Activated effector memory CD4-positive, alpha-beta T cell treated with anti-CD3 and anti-CD28 coated beads, Interleukin-2, amount 50 U/mL, for 16 hours (primary cell): ENCODE results near the gene CBL.
A peak's percentile ranks its signal among the peaks of the same experiment; 100 is the strongest.
"Not testable (repeated sequence)": the region's sequence is repeated elsewhere in the genome, so short reads cannot be mapped to it uniquely, and the experiment has no call there.

Experiments
- DNase-seq: peaks from one replicate; pipeline ENCODE4 v3.0.0-alpha.2; 2020

The CBL gene

GRCh38 chr11:119205574-119206510 lies at the start of gene CBL:
TSS of gene CBL (plus strand) at chr11:119206339. CDS start at chr11:119206418, 79 bp downstream.
- DNase-seq: peak; percentile 99

- DNase-seq: no peak
These were observed 49.6 kb upstream of the CBL start for GRCh38 chr11:119156496-119156895.

- DNase-seq: no peak
These were observed 49.1 kb upstream of the CBL start for GRCh38 chr11:119157063-119157462.

- no peak for DNase-seq
These were observed 47.7 kb upstream of the CBL start for GRCh38 chr11:119158467-119158866.

GRCh38 chr11:119160151-119160550 lies 46.0 kb upstream of the CBL start:
- DNase-seq: no peak

GRCh38 chr11:119161871-119162270 lies 44.3 kb upstream of the CBL start:
- no peak for DNase-seq

GRCh38 chr11:119166368-119167076 lies 39.6 kb upstream of the CBL start:
- DNase-seq: no peak

GRCh38 chr11:119167077-119167458 lies 39.1 kb upstream of the CBL start:
- not testable (repeated sequence) for DNase-seq

- no peak for DNase-seq
These were observed 38.2 kb upstream of the CBL start for GRCh38 chr11:119167933-119168332.

- peak; percentile 94 for DNase-seq
These were observed 37.5 kb upstream of the CBL start, which contains the start of gene NLRX1 for GRCh38 chr11:119168471-119169281. TSS of gene NLRX1 (plus strand) at chr11:119168725. CDS start at chr11:119171404, 2,679 bp downstream.

- peak; percentile 68 for DNase-seq
These were observed 36.8 kb upstream of the CBL start for GRCh38 chr11:119169282-119169719.

- no peak for DNase-seq
These were observed 33.6 kb upstream of the CBL start for GRCh38 chr11:119172513-119172912.

- no peak for DNase-seq
These were observed 32.7 kb upstream of the CBL start for GRCh38 chr11:119173453-119173852.

- no peak for DNase-seq
These were observed 30.6 kb upstream of the CBL start for GRCh38 chr11:119175493-119176077.

- no peak for DNase-seq
These were observed 27.9 kb upstream of the CBL start for GRCh38 chr11:119178166-119178680.

- DNase-seq: no peak
These were observed 26.8 kb upstream of the CBL start for GRCh38 chr11:119179342-119179741.

GRCh38 chr11:119179983-119180382 lies 26.2 kb upstream of the CBL start:
- no peak for DNase-seq

GRCh38 chr11:119180729-119181676 lies 25.1 kb upstream of the CBL start:
- DNase-seq: no peak

- DNase-seq: no peak
These were observed 24.3 kb upstream of the CBL start for GRCh38 chr11:119181677-119182412.

GRCh38 chr11:119184399-119184798 lies 21.7 kb upstream of the CBL start:
- not testable (repeated sequence) for DNase-seq
